ENCODE results near the gene VPS9D1.

VPS9D1 gene

GRCh38 chr16:89720813-89721545, at the start of gene VPS9D1, which contains the start of gene ZNF276:
VPS9D1 (minus strand) TSS chr16:89720898; CDS start chr16:89720861, 37 bp downstream.
ZNF276 (plus strand) TSS chr16:89721537; CDS start chr16:89721641, 104 bp downstream.
- DNase-seq (ENCODE audit: low read depth), result no peak
- peak within 1 kb of the TSS; percentile 74 for H3K4me3 ChIP-seq (ENCODE audit: low read depth, low read length)

GRCh38 chr16:89770367-89770766, 49.7 kb upstream of the VPS9D1 start:
- H3K4me3 ChIP-seq (ENCODE audit: low read depth, low read length), result no peak overlapping the region
- DNase-seq (ENCODE audit: low read depth), result no peak

GRCh38 chr16:89765292-89765830, 44.7 kb upstream of the VPS9D1 start:
- DNase-seq (ENCODE audit: low read depth), result no peak
- no peak overlapping the region for H3K4me3 ChIP-seq (ENCODE audit: low read depth, low read length)

GRCh38 chr16:89764711-89765201, 44.1 kb upstream of the VPS9D1 start:
- no peak for DNase-seq (ENCODE audit: low read depth)
- no peak overlapping the region for H3K4me3 ChIP-seq (ENCODE audit: low read depth, low read length)

GRCh38 chr16:89761304-89761922, 40.7 kb upstream of the VPS9D1 start:
- no peak overlapping the region for H3K4me3 ChIP-seq (ENCODE audit: low read depth, low read length)
- no peak for DNase-seq (ENCODE audit: low read depth)

GRCh38 chr16:89759746-89760340, 39.1 kb upstream of the VPS9D1 start:
- H3K4me3 ChIP-seq (ENCODE audit: low read depth, low read length), result no peak overlapping the region
- no peak for DNase-seq (ENCODE audit: low read depth)

- no peak for DNase-seq (ENCODE audit: low read depth)
- no peak overlapping the region for H3K4me3 ChIP-seq (ENCODE audit: low read depth, low read length)
Measured at GRCh38 chr16:89749637-89750036, 28.9 kb upstream of the VPS9D1 start.

GRCh38 chr16:89748921-89749320, 28.2 kb upstream of the VPS9D1 start:
- no peak overlapping the region for H3K4me3 ChIP-seq (ENCODE audit: low read depth, low read length)
- no peak for DNase-seq (ENCODE audit: low read depth)

- no peak overlapping the region for H3K4me3 ChIP-seq (ENCODE audit: low read depth, low read length)
- no peak for DNase-seq (ENCODE audit: low read depth)
Measured at GRCh38 chr16:89748076-89748475, 27.4 kb upstream of the VPS9D1 start.

GRCh38 chr16:89746043-89746442, 25.3 kb upstream of the VPS9D1 start:
- no peak overlapping the region for H3K4me3 ChIP-seq (ENCODE audit: low read depth, low read length)
- no peak for DNase-seq (ENCODE audit: low read depth)

- no peak overlapping the region for H3K4me3 ChIP-seq (ENCODE audit: low read depth, low read length)
Measured at GRCh38 chr16:89744813-89745212, 24.1 kb upstream of the VPS9D1 start.

GRCh38 chr16:89742948-89743347, 22.2 kb upstream of the VPS9D1 start:
- no peak overlapping the region for H3K4me3 ChIP-seq (ENCODE audit: low read depth, low read length)
- no peak for DNase-seq (ENCODE audit: low read depth)

More at GRCh38 chr16:89744813-89745212, 24.1 kb upstream of the VPS9D1 start:
- no peak for DNase-seq (ENCODE audit: low read depth)

- H3K4me3 ChIP-seq (ENCODE audit: low read depth, low read length), result no peak overlapping the region
- no peak for DNase-seq (ENCODE audit: low read depth)
Measured at GRCh38 chr16:89741342-89742014, 20.8 kb upstream of the VPS9D1 start.

GRCh38 chr16:89739383-89739782, 18.7 kb upstream of the VPS9D1 start:
- no peak for DNase-seq (ENCODE audit: low read depth)
- no peak overlapping the region for H3K4me3 ChIP-seq (ENCODE audit: low read depth, low read length)

GRCh38 chr16:89738538-89739317, 18.0 kb upstream of the VPS9D1 start:
- H3K4me3 ChIP-seq (ENCODE audit: low read depth, low read length), result no peak overlapping the region
- DNase-seq (ENCODE audit: low read depth), result no peak

GRCh38 chr16:89738072-89738377, 17.3 kb upstream of the VPS9D1 start:
- no peak overlapping the region for H3K4me3 ChIP-seq (ENCODE audit: low read depth, low read length)
- no peak for DNase-seq (ENCODE audit: low read depth)

GRCh38 chr16:89737341-89738071, 16.8 kb upstream of the VPS9D1 start:
- no peak for DNase-seq (ENCODE audit: low read depth)
- no peak overlapping the region for H3K4me3 ChIP-seq (ENCODE audit: low read depth, low read length)

GRCh38 chr16:89736554-89736953, 15.9 kb upstream of the VPS9D1 start:
- no peak overlapping the region for H3K4me3 ChIP-seq (ENCODE audit: low read depth, low read length)
- no peak for DNase-seq (ENCODE audit: low read depth)

Data from skeletal muscle cell (primary cell).